Subcutaneous adipose tissue (tissue), 4 donors: ENCODE data around the gene SVEP1. TPM values are rescaled to one million over a fixed set of nuclear protein-coding genes. Genes with fewer than 3 reads are reported as not detected.

ENCODE experiments used
- CTCF ChIP-seq: fragments of 450-650 bp; IDR thresholded peaks from one replicate; pipeline ENCODE4 v1.5.1; 2016; ENCODE audit warnings: low read depth, mild to moderate bottlenecking, control low read depth, antibody characterized with exemption, moderate library complexity
- total RNA-seq, 4 donors: library from RNA; depleted of rRNA; stranded (reverse); fragments of >200 nt; gene quantifications; one replicate each; pipeline ENCODE4 v1.1.0, GENCODE V29; 2016

SVEP1 gene
- total RNA-seq, 4 donors from 2014 or later: 87.2 to 204 (median 174) TPM

- TF ChIP-seq CTCF: no peak
Measured at GRCh38 chr9:110575945-110576344, 3.6 kb downstream of the SVEP1 start.

- no peak for TF ChIP-seq CTCF
Measured at GRCh38 chr9:110575169-110575568, 4.4 kb downstream of the SVEP1 start.

- no peak for TF ChIP-seq CTCF
Measured at GRCh38 chr9:110573305-110573704, 6.2 kb downstream of the SVEP1 start.

- TF ChIP-seq CTCF: no peak
Measured at GRCh38 chr9:110571801-110572483, 7.6 kb downstream of the SVEP1 start.

- TF ChIP-seq CTCF: no peak
Measured at GRCh38 chr9:110566156-110566555, 13.4 kb downstream of the SVEP1 start.

GRCh38 chr9:110561826-110562225, 17.7 kb downstream of the SVEP1 start:
- no peak for TF ChIP-seq CTCF

- TF ChIP-seq CTCF: no peak
Measured at GRCh38 chr9:110559869-110560268, 19.7 kb downstream of the SVEP1 start.
